AG04450 (cell line): ENCODE results near the gene ADAMTS3. TPM values are rescaled to one million over a fixed set of nuclear protein-coding genes. Genes with fewer than 3 reads are reported as not detected.

Experiments
- CTCF ChIA-PET: fragments of 300-600, 350-600 bp; formaldehyde crosslinking; extraction: SDS; loops from one replicate; lab custom pipeline; 2022; ENCODE audit warnings: antibody characterized with exemption, inconsistent platforms; lab: Charles Lee
- POLR2A ChIA-PET: fragments of 350-600 bp; formaldehyde crosslinking; extraction: SDS; loops from one replicate; lab custom pipeline; 2021; ENCODE audit warnings: antibody characterized with exemption, inconsistent platforms; lab: Yijun Ruan, JAX
- DNase-seq: peaks from one replicate; pipeline ENCODE4 v3.0.0-alpha.2; 2011; ENCODE audit warnings: low read depth, low spot score
- H3K27ac ChIP-seq: one replicate; pipeline ENCODE4 v1.5.1; 2012; ENCODE audit warnings: low read depth, low read length, control low read depth
- H3K27me3 ChIP-seq: one replicate; pipeline ENCODE4 v1.6.0; 2012; ENCODE audit warnings: low read length; ENCODE audit not compliant: control insufficient read depth, insufficient read depth
- H3K4me3 ChIP-seq: 2 replicates; pipeline ENCODE4 v1.5.1; 2011; ENCODE audit warnings: mild to moderate bottlenecking, low read depth, low read length, control low read depth
- H3K9me3 ChIP-seq: 2 replicates; pipeline ENCODE4 v1.5.1; 2012; ENCODE audit warnings: low read length; ENCODE audit not compliant: control insufficient read depth, insufficient read depth
- CTCF ChIP-seq: IDR thresholded peaks from 2 replicates; pipeline ENCODE4 v1.5.1; 2011; ENCODE audit warnings: low read depth, low read length, control low read depth, inconsistent platforms
- polyA plus RNA-seq: library from polyadenylated mRNA; depleted of rRNA; stranded (reverse); fragments of >200 nt; gene quantifications from 2 replicates; pipeline ENCODE4 v1.2.3, GENCODE V29; 2011

The ADAMTS3 gene
- polyA plus RNA-seq, 1 experiment, result 0.77 TPM

- no peak overlapping the region for H3K4me3 ChIP-seq
- H3K9me3 ChIP-seq, result no peaks in the 10 kb centered on the region
- ChIA-PET POLR2A (no interaction called here), CTCF (interaction anchor here (1.5 kb wide), 1 partner anchor 512 kb away, joined by 5 read pairs; no protein-coding TSS in a partner anchor)
- no peak for DNase-seq
- H3K27ac ChIP-seq, result no peak overlapping the region
- TF ChIP-seq CTCF, result no peak
- no peaks in the 10 kb centered on the region for H3K27me3 ChIP-seq
Measured at GRCh38 chr4:72507860-72508419, 61.1 kb downstream of the ADAMTS3 start.

- no peak for TF ChIP-seq CTCF
- no peak overlapping the region for H3K27ac ChIP-seq
- no peaks in the 10 kb centered on the region for H3K27me3 ChIP-seq
- no peak overlapping the region for H3K4me3 ChIP-seq
- POLR2A ChIA-PET, result no interaction called here
- CTCF ChIA-PET, result interaction anchor here (1.5 kb wide), 1 partner anchor 513 kb away, joined by 5 read pairs; no protein-coding TSS in a partner anchor
- no peak for DNase-seq
- H3K9me3 ChIP-seq, result no peaks in the 10 kb centered on the region
Measured at GRCh38 chr4:72507167-72507566, 61.9 kb downstream of the ADAMTS3 start.

- Histone ChIP-seq H3K9me3 (no peaks in the 10 kb centered on the region), H3K27ac (no peak overlapping the region), H3K27me3 (no peaks in the 10 kb centered on the region), H3K4me3 (no peak overlapping the region)
- TF ChIP-seq CTCF, result peak; percentile 90
- peak; percentile 26 for DNase-seq
- ChIA-PET POLR2A (no interaction called here), CTCF (interaction anchor here (0.6 to 2.0 kb wide), 15 partner anchors 9 to 521 kb away, joined by 3 to 10 read pairs (median 4); no protein-coding TSS in a partner anchor)
Measured at GRCh38 chr4:72505314-72505744, 63.7 kb downstream of the ADAMTS3 start.

GRCh38 chr4:72500214-72500613 lies 68.8 kb downstream of the ADAMTS3 start:
- Histone ChIP-seq H3K27ac (no peak overlapping the region), H3K27me3 (no peaks in the 10 kb centered on the region), H3K9me3 (no peaks in the 10 kb centered on the region), H3K4me3 (no peak overlapping the region)
- POLR2A ChIA-PET, result no interaction called here
- no peak for DNase-seq
- CTCF ChIA-PET, result no interaction called here
- TF ChIP-seq CTCF, result no peak

GRCh38 chr4:72496119-72496518 lies 72.9 kb downstream of the ADAMTS3 start:
- ChIA-PET CTCF (interaction anchor here (0.6 to 3.0 kb wide), 3 partner anchors 9 to 169 kb away, joined by 4 to 9 read pairs (median 9); no protein-coding TSS in a partner anchor), POLR2A (no interaction called here)

More at GRCh38 chr4:72496119-72496518, 72.9 kb downstream of the ADAMTS3 start:
- Histone ChIP-seq H3K9me3 (no peaks in the 10 kb centered on the region), H3K4me3 (no peak overlapping the region), H3K27ac (no peak overlapping the region), H3K27me3 (no peaks in the 10 kb centered on the region)
- no peak for DNase-seq
- TF ChIP-seq CTCF, result no peak
